Stomach (tissue), 9 donors: Measurements from ENCODE around the gene MSI2. TPM values are rescaled to one million over a fixed set of nuclear protein-coding genes. Genes with fewer than 3 reads are reported as not detected.

Experiments
- DNase-seq, 2 donors: peaks; one replicate each; pipeline versions ENCODE4 v3.0.0 to v3.0.0-alpha.2; 2013 to 2019
- H3K27ac ChIP-seq, 5 donors: fragments of 200-600 bp in 4 of 5; sonication (generic) in 4 of 5; one replicate each; pipeline ENCODE4 v1.5.1; 2013 to 2019; ENCODE audit warnings: mild to moderate bottlenecking in 1 of 5, moderate library complexity in 1 of 5
- H3K27me3 ChIP-seq, 3 donors: fragments of 200-600 bp; sonication (generic); one replicate each; pipeline ENCODE4 v1.5.1; 2017 to 2019; ENCODE audit warnings: mixed run types in 1 of 3
- H3K36me3 ChIP-seq, 4 donors: fragments of 200-600 bp; sonication (generic); 1 replicate in 3 of 4; 2 replicates in 1 of 4; pipeline ENCODE4 v1.5.1; 2016 to 2019
- H3K4me1 ChIP-seq, 4 donors: fragments of 200-600 bp; sonication (generic); one replicate each; pipeline ENCODE4 v1.5.1; 2016 to 2019
- H3K4me3 ChIP-seq, 4 donors: fragments of 200-600 bp; sonication (generic) in 3 of 4; one replicate each; pipeline ENCODE4 v1.5.1; 2016 to 2019; ENCODE audit warnings: mild to moderate bottlenecking in 1 of 4
- H3K9me3 ChIP-seq, 4 donors: fragments of 200-600 bp; sonication (generic); one replicate each; pipeline ENCODE4 v1.5.1; 2016 to 2019
- EP300 ChIP-seq: sonication (generic); formaldehyde crosslinking; IDR thresholded peaks from one replicate; pipeline ENCODE4 v1.6.1; 2017; ENCODE audit warnings: antibody characterized with exemption
- POLR2A ChIP-seq, 4 donors: fragments of 450-650 bp; IDR thresholded peaks; one replicate each; pipeline ENCODE4 v1.6.1; 2016; ENCODE audit warnings: antibody characterized with exemption in 4 of 4, control low read depth in 2 of 4, mild to moderate bottlenecking in 1 of 4, moderate library complexity in 1 of 4
- POLR2AphosphoS5 ChIP-seq, 3 donors: sonication (generic); formaldehyde crosslinking; IDR thresholded peaks; one replicate each; pipeline ENCODE4 v1.6.1; 2016; ENCODE audit warnings: antibody characterized with exemption in 3 of 3
- WGBS, 5 donors: extraction: QIAGEN DNeasy Blood & Tissue Kit in 3 of 5; methylation state at CpG; one replicate each; pipeline versions ENCODE4 v1.1.5 to v1.1.7; 2013 to 2018; 5-methylcytosine and 5-hydroxymethylcytosine counted together
- intact Hi-C: fragments of 100-400 bp; cut with DNase I; formaldehyde crosslinking; loops from one replicate; pipeline ENCODE4 v1.15.1; 2023; ENCODE audit warnings: low total_unique reads
- polyA plus RNA-seq, 3 donors: library from polyadenylated mRNA; stranded (reverse); fragments of 200-250 nt; gene quantifications; one replicate each; pipeline ENCODE4 v1.2.3, GENCODE V29; 2013
- total RNA-seq, 5 donors: library from RNA; depleted of rRNA; stranded (reverse); fragments of >200 nt; gene quantifications; one replicate each; pipeline versions ENCODE4 v1.1.0 to v1.2.3, GENCODE V29; 2014 to 2016
- TF ChIP-seq, protein P1 (sequence below), 7 experiments: fragments of 450-650 bp in 4 of 7; fragments of 200-600 bp in 3 of 7; sonication (generic) in 3 of 7; IDR thresholded peaks; one replicate each; pipeline ENCODE4 v1.5.1; 2016 to 2019; ENCODE audit warnings: antibody characterized with exemption in 7 of 7, control low read depth in 2 of 7, mild to moderate bottlenecking in 1 of 7
- donor health status: healthy with polysubstance abuse.
- donor health status: Bipolar disorder and iron deficiency.
- donor health status: healthy.

Gene MSI2
- total and polyA plus RNA-seq, 8 donors = 8.3 to 72.4 (median 22.9) TPM

DNA sequence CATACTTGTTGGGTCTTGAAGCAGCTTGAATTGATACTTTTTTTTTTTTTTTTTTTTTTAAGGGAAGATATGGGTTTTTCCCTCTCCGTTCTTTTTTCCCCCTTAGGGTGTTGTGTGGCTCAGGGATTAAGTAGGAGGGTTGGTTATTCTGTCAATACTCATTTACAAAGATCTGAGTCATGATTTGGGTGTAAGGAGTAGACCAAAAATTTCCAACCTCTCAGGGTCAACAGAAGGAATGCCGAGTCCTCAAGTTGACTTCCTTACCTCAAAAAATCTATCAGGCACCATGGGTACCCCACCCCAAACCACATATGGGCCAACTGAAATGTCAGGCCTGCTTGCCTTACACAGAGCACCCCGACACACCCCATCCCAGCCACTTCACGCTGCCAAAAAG lies 258.3 kb downstream of the MSI2 start:
- intact Hi-C loops = no loop called here
- H3K27me3 ChIP-seq = no peaks in the 10 kb centered on the region
- DNase-seq = no peak
- H3K4me1 ChIP-seq = peaks cover 4 to 13% (median 11%) of the 10 kb centered on the region in 4 donors
- no peaks in the 10 kb centered on the region for H3K36me3 ChIP-seq
- TF ChIP-seq EP300 (no peak), POLR2A (IDR thresholded peaks at IDR 0.05) (no peak), POLR2AphosphoS5 (IDR thresholded peaks at IDR 0.05) (no peak)
- TF ChIP-seq, protein P1, sequence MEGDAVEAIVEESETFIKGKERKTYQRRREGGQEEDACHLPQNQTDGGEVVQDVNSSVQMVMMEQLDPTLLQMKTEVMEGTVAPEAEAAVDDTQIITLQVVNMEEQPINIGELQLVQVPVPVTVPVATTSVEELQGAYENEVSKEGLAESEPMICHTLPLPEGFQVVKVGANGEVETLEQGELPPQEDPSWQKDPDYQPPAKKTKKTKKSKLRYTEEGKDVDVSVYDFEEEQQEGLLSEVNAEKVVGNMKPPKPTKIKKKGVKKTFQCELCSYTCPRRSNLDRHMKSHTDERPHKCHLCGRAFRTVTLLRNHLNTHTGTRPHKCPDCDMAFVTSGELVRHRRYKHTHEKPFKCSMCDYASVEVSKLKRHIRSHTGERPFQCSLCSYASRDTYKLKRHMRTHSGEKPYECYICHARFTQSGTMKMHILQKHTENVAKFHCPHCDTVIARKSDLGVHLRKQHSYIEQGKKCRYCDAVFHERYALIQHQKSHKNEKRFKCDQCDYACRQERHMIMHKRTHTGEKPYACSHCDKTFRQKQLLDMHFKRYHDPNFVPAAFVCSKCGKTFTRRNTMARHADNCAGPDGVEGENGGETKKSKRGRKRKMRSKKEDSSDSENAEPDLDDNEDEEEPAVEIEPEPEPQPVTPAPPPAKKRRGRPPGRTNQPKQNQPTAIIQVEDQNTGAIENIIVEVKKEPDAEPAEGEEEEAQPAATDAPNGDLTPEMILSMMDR (IDR thresholded peaks at IDR 0.05) = no peak
- H3K9me3 ChIP-seq = no peaks in the 10 kb centered on the region
- no peak overlapping the region for H3K27ac ChIP-seq
- no peak overlapping the region for H3K4me3 ChIP-seq
- 84 to 96% (median 91%) methylated on average over 4 of the region's 4 CpGs for WGBS, 5 donors

GRCh38 chr17:57515662-57516211 lies 259.4 kb downstream of the MSI2 start:
- DNase-seq = no peak
- no peak overlapping the region for H3K4me3 ChIP-seq
- 97 to 100% (median 100%) methylated on average over 1 of the region's 1 CpG for WGBS, 5 donors
- TF ChIP-seq, protein P1 (IDR thresholded peaks at IDR 0.05) = no peak
- TF ChIP-seq POLR2A (IDR thresholded peaks at IDR 0.05) = no peak
- TF ChIP-seq EP300 = no peak
- peaks cover 4 to 13% (median 11%) of the 10 kb centered on the region in 4 donors for H3K4me1 ChIP-seq
- no peaks in the 10 kb centered on the region for H3K36me3 ChIP-seq
- H3K27ac ChIP-seq = no peak overlapping the region
- no peaks in the 10 kb centered on the region for H3K27me3 ChIP-seq
- intact Hi-C loops = no loop called here
- H3K9me3 ChIP-seq = no peaks in the 10 kb centered on the region

GRCh38 chr17:57516290-57517230 lies 260.2 kb downstream of the MSI2 start:
- WGBS, 5 donors = 83 to 88% (median 84%) methylated on average over 10 of the region's 10 CpGs
- H3K4me3 ChIP-seq = no peak overlapping the region
- TF ChIP-seq, protein P1 (IDR thresholded peaks at IDR 0.05) = no peak
- TF ChIP-seq POLR2AphosphoS5 (IDR thresholded peaks at IDR 0.05) = no peak
- TF ChIP-seq EP300 = no peak
- no peak for TF ChIP-seq POLR2A (IDR thresholded peaks at IDR 0.05)
- H3K9me3 ChIP-seq = no peaks in the 10 kb centered on the region
- no peaks in the 10 kb centered on the region for H3K36me3 ChIP-seq
- H3K4me1 ChIP-seq = peaks cover 4 to 13% (median 11%) of the 10 kb centered on the region in 4 donors
- intact Hi-C loops = no loop called here
- H3K27me3 ChIP-seq = no peaks in the 10 kb centered on the region
- no peak overlapping the region for H3K27ac ChIP-seq
- DNase-seq = no peak

DNA sequence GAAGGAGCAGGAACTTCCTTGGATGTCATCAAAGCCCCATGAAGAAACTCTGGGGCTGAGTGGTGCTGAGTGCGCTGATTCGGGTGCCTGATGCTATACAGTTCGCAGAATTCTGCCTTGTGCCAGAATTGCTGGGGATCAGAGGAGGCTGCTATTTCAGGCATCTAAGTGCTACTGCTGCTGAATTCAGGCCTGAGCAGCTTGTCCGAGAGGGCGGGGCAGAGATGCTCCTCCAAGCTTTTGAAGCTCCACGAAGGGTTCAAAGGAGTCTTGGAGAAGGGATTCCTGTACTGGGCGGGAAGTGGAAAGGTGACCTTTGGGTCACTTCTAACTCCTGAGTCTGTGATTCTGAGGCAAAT lies 260.9 kb downstream of the MSI2 start:
- H3K27me3 ChIP-seq = no peaks in the 10 kb centered on the region
- intact Hi-C loops = no loop called here
- TF ChIP-seq POLR2A (IDR thresholded peaks at IDR 0.05) = no peak
- TF ChIP-seq, protein P1 (IDR thresholded peaks at IDR 0.05) = no peak
- TF ChIP-seq POLR2AphosphoS5 (IDR thresholded peaks at IDR 0.05) = no peak
- no peak for TF ChIP-seq EP300
- H3K4me1 ChIP-seq = peaks cover 4 to 18% (median 11%) of the 10 kb centered on the region in 4 donors
- H3K4me3 ChIP-seq = no peak overlapping the region
- no peaks in the 10 kb centered on the region for H3K9me3 ChIP-seq
- H3K36me3 ChIP-seq = no peaks in the 10 kb centered on the region
- no peak for DNase-seq
- WGBS, 5 donors = 83 to 92% (median 87%) methylated on average over 7 of the region's 7 CpGs
- no peak overlapping the region for H3K27ac ChIP-seq
